RWPE2 (cell line): ENCODE data around the gene DNAH8.

Source experiments
- ATAC-seq: fragments of 200-7000 bp; cut with Tn5 transposase; 3 replicates; pipeline ENCODE4 v1.9.1; 2021; ENCODE audit warnings: low read depth
- DNase-seq: peaks from one replicate; pipeline ENCODE4 v3.0.0-alpha.2; 2020; ENCODE audit warnings: low spot score
- H3K27ac ChIP-seq: fragments of 450-650 bp; 2 replicates; pipeline ENCODE4 v1.5.1; 2017; ENCODE audit warnings: mild to moderate bottlenecking; ENCODE audit not compliant: poor library complexity, severe bottlenecking
- H3K27me3 ChIP-seq: fragments of 250-450 bp; sonication (Bioruptor Pico); 2 replicates; pipeline ENCODE4 v1.5.1; 2021; ENCODE audit warnings: mild to moderate bottlenecking, moderate library complexity; ENCODE audit not compliant: insufficient read depth, poor library complexity, severe bottlenecking
- H3K36me3 ChIP-seq: fragments of 250-450 bp; sonication (Bioruptor Pico); 2 replicates; pipeline ENCODE4 v1.5.1; 2020; ENCODE audit warnings: low read depth, mild to moderate bottlenecking, moderate library complexity
- H3K4me1 ChIP-seq: fragments of 250-450 bp; sonication (Bioruptor Pico); 2 replicates; pipeline ENCODE4 v1.5.1; 2021; ENCODE audit warnings: mild to moderate bottlenecking, moderate library complexity; ENCODE audit not compliant: insufficient read depth, poor library complexity, severe bottlenecking
- H3K4me3 ChIP-seq: fragments of 250-450 bp; sonication (Bioruptor Pico); 2 replicates; pipeline ENCODE4 v1.5.1; 2021; ENCODE audit warnings: mild to moderate bottlenecking, moderate library complexity; ENCODE audit not compliant: severe bottlenecking
- H3K9me3 ChIP-seq: fragments of 250-450 bp; sonication (Bioruptor Pico); 2 replicates; pipeline ENCODE4 v1.5.1; 2021; ENCODE audit warnings: mild to moderate bottlenecking, moderate library complexity; ENCODE audit not compliant: severe bottlenecking
- TF ChIP-seq, protein P1 (sequence below): fragments of 450-650 bp; IDR thresholded peaks from one replicate; pipeline ENCODE4 v1.5.1; 2017; ENCODE audit warnings: mild to moderate bottlenecking, moderate library complexity; ENCODE audit not compliant: poor library complexity, severe bottlenecking

The DNAH8 gene

DNA sequence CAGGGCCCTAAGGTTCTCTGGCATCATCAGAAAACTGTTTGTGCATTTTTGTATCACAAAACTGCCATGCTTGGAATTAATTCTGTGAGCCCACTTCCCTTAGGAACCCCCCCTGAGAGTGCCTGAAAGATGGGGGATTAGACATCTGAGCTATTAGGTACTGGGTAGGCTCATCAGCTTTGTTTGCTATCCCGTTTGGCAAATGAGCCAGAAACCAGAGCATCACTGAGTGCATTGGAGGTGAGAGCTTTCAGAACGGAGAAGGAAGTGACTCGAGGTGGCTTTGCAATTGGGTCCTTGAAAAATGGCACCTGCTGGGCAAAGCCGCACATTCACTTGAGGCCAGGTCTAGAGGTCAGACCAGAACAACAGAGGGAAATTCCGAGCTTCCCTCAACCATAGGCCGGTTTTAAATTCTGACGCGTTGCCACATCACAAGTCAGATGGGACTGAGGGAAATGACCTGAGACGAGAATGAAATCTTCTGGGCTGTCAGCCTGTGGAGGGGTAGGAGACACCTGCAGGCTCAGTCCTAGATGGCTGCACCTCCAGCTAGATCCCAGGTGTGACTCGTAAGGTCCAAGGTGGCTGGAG lies 325.1 kb downstream of the DNAH8 start:
- H3K27ac ChIP-seq, result no peak overlapping the region
- H3K4me3 ChIP-seq, result no peak overlapping the region
- H3K27me3 ChIP-seq, result peaks cover 20% of the 10 kb centered on the region
- TF ChIP-seq, protein P1, sequence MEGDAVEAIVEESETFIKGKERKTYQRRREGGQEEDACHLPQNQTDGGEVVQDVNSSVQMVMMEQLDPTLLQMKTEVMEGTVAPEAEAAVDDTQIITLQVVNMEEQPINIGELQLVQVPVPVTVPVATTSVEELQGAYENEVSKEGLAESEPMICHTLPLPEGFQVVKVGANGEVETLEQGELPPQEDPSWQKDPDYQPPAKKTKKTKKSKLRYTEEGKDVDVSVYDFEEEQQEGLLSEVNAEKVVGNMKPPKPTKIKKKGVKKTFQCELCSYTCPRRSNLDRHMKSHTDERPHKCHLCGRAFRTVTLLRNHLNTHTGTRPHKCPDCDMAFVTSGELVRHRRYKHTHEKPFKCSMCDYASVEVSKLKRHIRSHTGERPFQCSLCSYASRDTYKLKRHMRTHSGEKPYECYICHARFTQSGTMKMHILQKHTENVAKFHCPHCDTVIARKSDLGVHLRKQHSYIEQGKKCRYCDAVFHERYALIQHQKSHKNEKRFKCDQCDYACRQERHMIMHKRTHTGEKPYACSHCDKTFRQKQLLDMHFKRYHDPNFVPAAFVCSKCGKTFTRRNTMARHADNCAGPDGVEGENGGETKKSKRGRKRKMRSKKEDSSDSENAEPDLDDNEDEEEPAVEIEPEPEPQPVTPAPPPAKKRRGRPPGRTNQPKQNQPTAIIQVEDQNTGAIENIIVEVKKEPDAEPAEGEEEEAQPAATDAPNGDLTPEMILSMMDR, result no peak
- no peak for DNase-seq
- H3K36me3 ChIP-seq, result no peaks in the 10 kb centered on the region
- no peaks in the 10 kb centered on the region for H3K9me3 ChIP-seq
- no peak for ATAC-seq
- no peaks in the 10 kb centered on the region for H3K4me1 ChIP-seq

DNA sequence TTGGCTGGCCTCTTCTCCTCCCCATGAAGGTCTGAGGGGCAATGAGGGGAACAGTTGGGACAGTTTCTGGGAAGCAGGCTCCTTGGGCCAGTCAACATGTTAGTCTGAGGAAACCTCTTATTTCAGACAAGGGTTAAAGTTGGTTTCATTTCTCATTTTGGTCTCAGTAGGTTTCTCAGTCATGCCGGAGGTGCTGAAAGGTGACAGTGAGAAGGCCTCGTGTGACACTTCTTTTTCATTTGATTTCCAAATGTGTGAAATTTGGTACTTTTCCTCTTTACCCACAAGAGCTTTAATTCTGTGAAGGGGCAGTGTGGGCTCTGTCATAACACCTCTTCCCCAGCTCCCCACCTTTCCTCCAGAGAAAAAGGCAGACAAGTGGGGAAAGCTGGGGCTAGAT lies 326.0 kb downstream of the DNAH8 start:
- TF ChIP-seq, protein P1, result no peak
- Histone ChIP-seq H3K27ac (no peak overlapping the region), H3K4me1 (no peaks in the 10 kb centered on the region), H3K4me3 (no peak overlapping the region), H3K36me3 (no peaks in the 10 kb centered on the region), H3K9me3 (no peaks in the 10 kb centered on the region), H3K27me3 (peaks cover 12% of the 10 kb centered on the region)
- DNase-seq, result no peak
- no peak for ATAC-seq

DNA sequence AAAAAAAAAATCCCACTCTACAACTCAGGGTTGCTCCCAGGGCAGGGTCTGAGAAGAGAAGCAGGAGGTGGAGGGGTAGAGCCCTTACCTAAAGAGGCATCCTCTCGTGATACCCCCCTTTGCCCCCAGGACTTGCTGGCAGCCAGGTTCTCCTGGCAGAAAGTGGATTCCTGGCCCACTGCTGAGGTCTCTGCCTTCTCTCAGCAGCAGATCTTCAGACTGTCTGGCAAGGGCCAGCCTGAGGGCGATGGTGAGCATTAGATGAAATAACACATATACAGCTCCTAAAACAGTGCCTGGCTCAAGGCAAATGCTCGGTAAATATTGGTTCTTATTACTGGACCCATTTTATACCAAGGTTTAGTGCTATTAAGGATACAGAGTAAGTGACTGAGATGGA lies 328.7 kb downstream of the DNAH8 start:
- no peaks in the 10 kb centered on the region for H3K36me3 ChIP-seq
- ATAC-seq (no peak), DNase-seq (no peak)
- no peaks in the 10 kb centered on the region for H3K4me1 ChIP-seq
- H3K27ac ChIP-seq, result no peak overlapping the region
- no peaks in the 10 kb centered on the region for H3K9me3 ChIP-seq
- H3K4me3 ChIP-seq, result no peak overlapping the region
- TF ChIP-seq, protein P1, result no peak
- H3K27me3 ChIP-seq, result peaks cover 23% of the 10 kb centered on the region

DNA sequence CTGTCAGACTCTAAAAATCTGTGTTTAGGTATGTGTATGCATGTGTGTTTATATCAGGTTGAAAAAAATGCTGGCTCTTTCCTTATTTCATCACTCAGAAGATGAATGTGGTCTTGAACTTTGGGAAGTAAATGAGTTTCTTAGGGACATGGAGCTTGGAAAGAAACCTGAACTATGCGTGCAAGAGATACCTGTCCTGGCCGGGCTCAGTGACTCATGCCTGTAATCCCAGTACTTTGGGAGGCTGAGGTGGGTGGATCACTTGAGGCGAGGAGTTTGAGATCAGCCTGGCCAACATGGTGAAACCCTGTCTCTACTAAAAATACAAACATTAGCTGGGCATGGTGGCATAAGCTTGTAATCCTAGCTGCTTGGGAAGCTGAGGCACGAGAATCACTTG lies 329.1 kb downstream of the DNAH8 start:
- ATAC-seq, result 0 out of 3 replicates have a peak, but pooled peaks have one; percentile 45
- H3K4me1 ChIP-seq, result no peaks in the 10 kb centered on the region
- H3K27ac ChIP-seq, result no peak overlapping the region
- H3K9me3 ChIP-seq, result no peaks in the 10 kb centered on the region
- TF ChIP-seq, protein P1, result no peak
- H3K27me3 ChIP-seq, result peaks cover 27% of the 10 kb centered on the region
- DNase-seq, result no peak
- H3K4me3 ChIP-seq, result no peak overlapping the region
- H3K36me3 ChIP-seq, result no peaks in the 10 kb centered on the region

DNA sequence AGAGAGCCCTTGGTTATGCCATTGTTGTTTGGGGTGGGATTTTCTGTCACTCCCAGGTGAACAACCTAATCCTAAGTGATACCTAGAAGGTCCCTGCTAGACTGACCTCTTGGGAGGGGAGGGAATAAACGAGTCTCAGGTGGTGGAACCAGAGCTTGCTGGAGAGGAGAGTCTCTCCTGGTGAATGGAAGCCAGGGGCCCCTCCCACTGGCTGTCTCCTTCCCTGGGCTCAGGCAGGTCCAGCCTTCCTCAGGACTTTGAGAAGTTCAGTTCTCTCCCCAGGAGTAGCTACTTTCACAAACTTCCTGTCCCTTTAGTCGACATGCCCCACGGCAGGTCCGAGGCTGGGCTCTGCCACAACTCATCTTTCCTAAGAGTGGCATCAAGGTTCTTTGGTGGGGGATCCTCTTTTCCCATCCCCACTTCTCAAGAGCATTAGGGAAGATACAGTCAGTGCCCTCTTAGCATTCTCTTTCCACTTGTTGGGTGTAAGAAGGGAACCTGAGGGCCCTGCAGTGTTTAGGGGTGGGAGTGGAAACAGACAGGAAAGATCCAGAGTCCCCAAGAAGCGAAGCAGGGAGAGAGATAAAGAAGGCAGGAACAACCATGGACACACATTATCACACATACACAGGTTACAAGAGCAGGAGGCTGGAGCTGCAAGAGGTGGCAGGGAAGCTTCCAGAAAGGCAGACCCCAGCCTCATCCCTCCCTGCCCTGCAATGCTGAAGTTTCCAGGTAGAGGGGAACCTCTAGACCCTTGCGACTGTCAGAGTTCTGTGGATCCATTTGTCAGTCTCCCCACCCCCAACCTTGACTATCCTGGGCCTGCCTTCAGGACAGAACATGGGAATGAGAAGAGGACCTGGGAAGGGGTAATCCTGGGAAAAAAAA lies 332.6 kb downstream of the DNAH8 start:
- H3K4me3 ChIP-seq, result no peak overlapping the region
- TF ChIP-seq, protein P1, result no peak

More for the DNA sequence above, 332.6 kb downstream of the DNAH8 start:
- ATAC-seq (no peak), DNase-seq (no peak)
- Histone ChIP-seq H3K27ac (no peak overlapping the region), H3K4me1 (no peaks in the 10 kb centered on the region), H3K27me3 (peaks cover 29% of the 10 kb centered on the region), H3K9me3 (no peaks in the 10 kb centered on the region), H3K36me3 (no peaks in the 10 kb centered on the region)
